ENCODE measurements around the gene NCSTN.

DNA sequence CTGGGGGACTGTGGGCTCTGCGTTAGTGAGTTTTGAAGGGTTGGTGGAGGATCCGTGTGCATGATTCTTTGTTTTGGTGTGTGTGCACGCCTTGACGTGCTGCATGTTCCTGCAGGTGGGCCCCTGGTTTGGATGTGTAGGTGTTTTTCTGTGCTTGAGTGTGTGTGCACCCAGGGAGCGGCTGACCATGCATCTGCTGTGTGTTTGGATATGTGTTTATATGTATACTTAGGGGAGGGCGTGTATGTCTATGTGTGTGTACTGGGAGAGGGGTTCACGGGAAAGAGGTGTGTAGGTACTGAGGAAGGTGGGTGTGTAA, 58.3 kb downstream of the NCSTN start:
- TF ChIP-seq POLR2A (IDR thresholded peaks at IDR 0.05; ENCODE audit: low read length) (no peak), GATA1 (IDR thresholded peaks at IDR 0.05; ENCODE audit: low read depth, low read length) (no peak)
